ENCODE data around the gene NOP56. TPM values are rescaled to one million over a fixed set of nuclear protein-coding genes. Genes with fewer than 3 reads are reported as not detected.

The NOP56 gene
- total and polyA plus RNA-seq, 9 of the 15 experiments (the other 6 are each of a cell fraction or from before 2014, with no cell fraction given) = 295 to 697 (median 439) TPM

DNA sequence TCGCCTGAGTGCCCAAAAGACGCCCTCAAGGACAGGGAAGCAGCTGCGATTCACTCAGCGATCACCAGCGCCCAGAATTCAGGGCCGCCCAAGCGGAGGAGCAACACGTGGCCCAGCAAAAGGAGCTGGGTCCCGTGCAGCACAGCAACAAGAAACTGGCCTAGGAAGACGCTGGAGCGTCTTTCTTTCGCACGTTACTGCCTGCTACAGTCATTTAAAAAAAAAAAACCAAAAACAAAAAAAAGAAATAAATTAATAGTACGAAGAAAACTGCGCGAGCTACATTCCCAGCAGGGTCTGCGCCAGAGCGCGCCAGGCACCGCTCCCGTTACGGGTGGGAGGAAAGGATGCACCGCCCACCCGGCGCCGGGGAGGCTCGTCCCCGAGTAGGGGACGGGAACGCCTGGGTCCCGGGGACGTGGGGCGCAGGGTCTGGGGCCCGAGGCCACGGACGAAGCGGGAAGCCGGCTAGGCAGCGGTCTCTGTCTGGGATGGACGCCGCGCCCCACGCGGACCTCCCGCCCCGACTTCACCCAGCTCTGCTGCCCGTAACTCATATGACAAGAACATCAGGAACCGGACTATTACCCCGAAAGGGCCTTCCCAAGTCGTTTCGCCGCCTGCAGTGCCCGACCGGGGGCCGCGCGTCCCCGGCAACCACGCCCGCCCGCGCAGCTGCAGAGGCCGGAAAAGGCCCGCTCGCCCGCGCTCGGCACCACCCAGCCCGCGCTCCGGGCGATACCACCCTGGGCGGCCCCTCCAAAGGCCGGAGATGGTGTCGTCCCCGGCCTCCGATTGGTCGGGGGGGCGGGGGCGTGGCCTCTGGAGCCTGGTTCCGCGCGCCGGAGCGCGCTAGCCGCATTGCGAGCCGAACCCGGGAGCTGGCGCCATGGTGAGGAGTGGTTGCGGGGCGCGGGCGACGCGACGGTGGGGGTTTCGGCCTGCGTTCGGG is at the start of gene NOP56 (continued):
- TF ChIP-seq, protein P1, sequence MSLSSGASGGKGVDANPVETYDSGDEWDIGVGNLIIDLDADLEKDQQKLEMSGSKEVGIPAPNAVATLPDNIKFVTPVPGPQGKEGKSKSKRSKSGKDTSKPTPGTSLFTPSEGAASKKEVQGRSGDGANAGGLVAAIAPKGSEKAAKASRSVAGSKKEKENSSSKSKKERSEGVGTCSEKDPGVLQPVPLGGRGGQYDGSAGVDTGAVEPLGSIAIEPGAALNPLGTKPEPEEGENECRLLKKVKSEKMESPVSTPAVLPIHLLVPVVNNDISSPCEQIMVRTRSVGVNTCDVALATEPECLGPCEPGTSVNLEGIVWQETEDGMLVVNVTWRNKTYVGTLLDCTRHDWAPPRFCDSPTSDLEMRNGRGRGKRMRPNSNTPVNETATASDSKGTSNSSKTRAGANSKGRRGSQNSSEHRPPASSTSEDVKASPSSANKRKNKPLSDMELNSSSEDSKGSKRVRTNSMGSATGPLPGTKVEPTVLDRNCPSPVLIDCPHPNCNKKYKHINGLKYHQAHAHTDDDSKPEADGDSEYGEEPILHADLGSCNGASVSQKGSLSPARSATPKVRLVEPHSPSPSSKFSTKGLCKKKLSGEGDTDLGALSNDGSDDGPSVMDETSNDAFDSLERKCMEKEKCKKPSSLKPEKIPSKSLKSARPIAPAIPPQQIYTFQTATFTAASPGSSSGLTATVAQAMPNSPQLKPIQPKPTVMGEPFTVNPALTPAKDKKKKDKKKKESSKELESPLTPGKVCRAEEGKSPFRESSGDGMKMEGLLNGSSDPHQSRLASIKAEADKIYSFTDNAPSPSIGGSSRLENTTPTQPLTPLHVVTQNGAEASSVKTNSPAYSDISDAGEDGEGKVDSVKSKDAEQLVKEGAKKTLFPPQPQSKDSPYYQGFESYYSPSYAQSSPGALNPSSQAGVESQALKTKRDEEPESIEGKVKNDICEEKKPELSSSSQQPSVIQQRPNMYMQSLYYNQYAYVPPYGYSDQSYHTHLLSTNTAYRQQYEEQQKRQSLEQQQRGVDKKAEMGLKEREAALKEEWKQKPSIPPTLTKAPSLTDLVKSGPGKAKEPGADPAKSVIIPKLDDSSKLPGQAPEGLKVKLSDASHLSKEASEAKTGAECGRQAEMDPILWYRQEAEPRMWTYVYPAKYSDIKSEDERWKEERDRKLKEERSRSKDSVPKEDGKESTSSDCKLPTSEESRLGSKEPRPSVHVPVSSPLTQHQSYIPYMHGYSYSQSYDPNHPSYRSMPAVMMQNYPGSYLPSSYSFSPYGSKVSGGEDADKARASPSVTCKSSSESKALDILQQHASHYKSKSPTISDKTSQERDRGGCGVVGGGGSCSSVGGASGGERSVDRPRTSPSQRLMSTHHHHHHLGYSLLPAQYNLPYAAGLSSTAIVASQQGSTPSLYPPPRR (CRISPR knock-in tag; IDR thresholded peaks at IDR 0.05; ENCODE audit: borderline replicate concordance) = 0 out of 2 replicates have a peak, but pooled peaks have one; percentile 81
- TF ChIP-seq, protein P2, sequence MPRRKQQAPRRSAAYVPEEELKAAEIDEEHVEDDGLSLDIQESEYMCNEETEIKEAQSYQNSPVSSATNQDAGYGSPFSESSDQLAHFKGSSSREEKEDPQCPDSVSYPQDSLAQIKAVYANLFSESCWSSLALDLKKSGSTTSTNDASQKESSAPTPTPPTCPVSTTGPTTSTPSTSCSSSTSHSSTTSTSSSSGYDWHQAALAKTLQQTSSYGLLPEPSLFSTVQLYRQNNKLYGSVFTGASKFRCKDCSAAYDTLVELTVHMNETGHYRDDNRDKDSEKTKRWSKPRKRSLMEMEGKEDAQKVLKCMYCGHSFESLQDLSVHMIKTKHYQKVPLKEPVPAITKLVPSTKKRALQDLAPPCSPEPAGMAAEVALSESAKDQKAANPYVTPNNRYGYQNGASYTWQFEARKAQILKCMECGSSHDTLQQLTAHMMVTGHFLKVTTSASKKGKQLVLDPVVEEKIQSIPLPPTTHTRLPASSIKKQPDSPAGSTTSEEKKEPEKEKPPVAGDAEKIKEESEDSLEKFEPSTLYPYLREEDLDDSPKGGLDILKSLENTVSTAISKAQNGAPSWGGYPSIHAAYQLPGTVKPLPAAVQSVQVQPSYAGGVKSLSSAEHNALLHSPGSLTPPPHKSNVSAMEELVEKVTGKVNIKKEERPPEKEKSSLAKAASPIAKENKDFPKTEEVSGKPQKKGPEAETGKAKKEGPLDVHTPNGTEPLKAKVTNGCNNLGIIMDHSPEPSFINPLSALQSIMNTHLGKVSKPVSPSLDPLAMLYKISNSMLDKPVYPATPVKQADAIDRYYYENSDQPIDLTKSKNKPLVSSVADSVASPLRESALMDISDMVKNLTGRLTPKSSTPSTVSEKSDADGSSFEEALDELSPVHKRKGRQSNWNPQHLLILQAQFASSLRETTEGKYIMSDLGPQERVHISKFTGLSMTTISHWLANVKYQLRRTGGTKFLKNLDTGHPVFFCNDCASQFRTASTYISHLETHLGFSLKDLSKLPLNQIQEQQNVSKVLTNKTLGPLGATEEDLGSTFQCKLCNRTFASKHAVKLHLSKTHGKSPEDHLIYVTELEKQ (CRISPR knock-in tag; IDR thresholded peaks at IDR 0.05) = no peak
- TF ChIP-seq CCAR2 (IDR thresholded peaks at IDR 0.05; ENCODE audit: low read depth, low read length) = no peak
- peak; percentile 66 for TF ChIP-seq PRPF4 (IDR thresholded peaks at IDR 0.05; ENCODE audit: insufficient read depth, low read depth, low read length, poor library complexity, severe bottlenecking)
- peak; percentile 64 for TF ChIP-seq RAD51 (IDR thresholded peaks at IDR 0.05; ENCODE audit: borderline replicate concordance, low read depth)
- TF ChIP-seq PML (IDR thresholded peaks at IDR 0.05; ENCODE audit: low read length) = no peak
- 0 out of 2 replicates have a peak, but pooled peaks have one; percentile 58 for TF ChIP-seq CBX1 (IDR thresholded peaks at IDR 0.05; ENCODE audit: low read depth)
- peak; percentile 67 to 97; a peak in 3 of 4 replicates for TF ChIP-seq FOXK2 (conservative IDR thresholded peaks at IDR 0.05 in 1 of 2, IDR thresholded peaks at IDR 0.05 in 1 of 2; ENCODE audit: low read depth in 2 of 2)
- no peak for TF ChIP-seq IRF2 (CRISPR knock-in tag; IDR thresholded peaks at IDR 0.05)
- peak; percentile 76; the same call in 1 of the 2 replicates for TF ChIP-seq NR1H2 (CRISPR knock-in tag; IDR thresholded peaks at IDR 0.05)
- TF ChIP-seq ZNF445 (CRISPR knock-in tag; IDR thresholded peaks at IDR 0.05; ENCODE audit: low read depth) = no peak
- TF ChIP-seq, protein P3, sequence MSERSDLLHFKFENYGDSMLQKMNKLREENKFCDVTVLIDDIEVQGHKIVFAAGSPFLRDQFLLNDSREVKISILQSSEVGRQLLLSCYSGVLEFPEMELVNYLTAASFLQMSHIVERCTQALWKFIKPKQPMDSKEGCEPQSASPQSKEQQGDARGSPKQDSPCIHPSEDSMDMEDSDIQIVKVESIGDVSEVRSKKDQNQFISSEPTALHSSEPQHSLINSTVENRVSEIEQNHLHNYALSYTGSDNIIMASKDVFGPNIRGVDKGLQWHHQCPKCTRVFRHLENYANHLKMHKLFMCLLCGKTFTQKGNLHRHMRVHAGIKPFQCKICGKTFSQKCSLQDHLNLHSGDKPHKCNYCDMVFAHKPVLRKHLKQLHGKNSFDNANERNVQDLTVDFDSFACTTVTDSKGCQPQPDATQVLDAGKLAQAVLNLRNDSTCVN (CRISPR knock-in tag; IDR thresholded peaks at IDR 0.05) = no peak

Data from K562 (cell line).